HG02571 (cell line): Measurements from ENCODE around the gene FAM50B.

ENCODE experiments used
- ATAC-seq: cut with Tn5 transposase; IDR thresholded peaks from one replicate; pipeline ENCODE4 v1.9.1; 2021; ENCODE audit warnings: mild to moderate bottlenecking, moderate library complexity; ENCODE audit not compliant: unreplicated experiment

The FAM50B gene

GRCh38 chr6:3871515-3871914, 22.3 kb downstream of the FAM50B start:
- ATAC-seq: no peak

- no peak for ATAC-seq
Measured at GRCh38 chr6:3871939-3872338, 22.8 kb downstream of the FAM50B start.

GRCh38 chr6:3872370-3872854, 23.2 kb downstream of the FAM50B start:
- no peak for ATAC-seq

GRCh38 chr6:3873051-3873450, 23.9 kb downstream of the FAM50B start:
- no peak for ATAC-seq

- ATAC-seq: no peak
Measured at GRCh38 chr6:3874069-3874468, 24.9 kb downstream of the FAM50B start.

GRCh38 chr6:3875486-3875885, 26.3 kb downstream of the FAM50B start:
- ATAC-seq: no peak

- no peak for ATAC-seq
Measured at GRCh38 chr6:3876101-3876500, 26.9 kb downstream of the FAM50B start.

- no peak for ATAC-seq
Measured at GRCh38 chr6:3876866-3877265, 27.7 kb downstream of the FAM50B start.

GRCh38 chr6:3878048-3878666, 29.0 kb downstream of the FAM50B start:
- ATAC-seq: no peak

- no peak for ATAC-seq
Measured at GRCh38 chr6:3879194-3879952, 30.2 kb downstream of the FAM50B start.

- no peak for ATAC-seq
Measured at GRCh38 chr6:3881711-3882421, 32.7 kb downstream of the FAM50B start.

GRCh38 chr6:3882431-3882830, 33.3 kb downstream of the FAM50B start:
- ATAC-seq: no peak

- no peak for ATAC-seq
Measured at GRCh38 chr6:3882866-3883265, 33.7 kb downstream of the FAM50B start.

- ATAC-seq: no peak
Measured at GRCh38 chr6:3884007-3884745, 35.0 kb downstream of the FAM50B start.

GRCh38 chr6:3885262-3886036, 36.3 kb downstream of the FAM50B start:
- no peak for ATAC-seq

GRCh38 chr6:3887150-3887700, 38.1 kb downstream of the FAM50B start:
- ATAC-seq: no peak

- ATAC-seq: no peak
Measured at GRCh38 chr6:3888153-3888957, 39.2 kb downstream of the FAM50B start.

- ATAC-seq: no peak
Measured at GRCh38 chr6:3890047-3890446, 40.9 kb downstream of the FAM50B start.

GRCh38 chr6:3891883-3892282, 42.7 kb downstream of the FAM50B start:
- no peak for ATAC-seq
